Activated CD8-positive, alpha-beta memory T cell treated with anti-CD3 and anti-CD28 coated beads, Interleukin-2, amount 50 U/mL, for 1 hour (primary cell): ENCODE data around the gene HNRNPLL.
"Not testable (repeated sequence)": the region's sequence is repeated elsewhere in the genome, so short reads cannot be mapped to it uniquely, and the experiment has no call there.

ENCODE experiments used
- DNase-seq: peaks from one replicate; pipeline ENCODE4 v3.0.0-alpha.2; 2020; ENCODE audit errors: extremely low read depth

HNRNPLL gene

GRCh38 chr2:38553554-38553953 lies 49.2 kb downstream of the HNRNPLL start:
- DNase-seq: no peak

GRCh38 chr2:38552259-38552658 lies 50.5 kb downstream of the HNRNPLL start:
- DNase-seq: no peak

- no peak for DNase-seq
Observed at GRCh38 chr2:38551746-38552145, 51.0 kb downstream of the HNRNPLL start.

GRCh38 chr2:38551171-38551570 lies 51.6 kb downstream of the HNRNPLL start:
- DNase-seq: no peak

- no peak for DNase-seq
Observed at GRCh38 chr2:38549851-38550250, 52.9 kb downstream of the HNRNPLL start.

- DNase-seq: no peak
Observed at GRCh38 chr2:38549071-38549704, 53.5 kb downstream of the HNRNPLL start.

GRCh38 chr2:38547791-38548190 lies 54.9 kb downstream of the HNRNPLL start:
- no peak for DNase-seq

- DNase-seq: no peak
Observed at GRCh38 chr2:38546585-38546984, 56.1 kb downstream of the HNRNPLL start.

- no peak for DNase-seq
Observed at GRCh38 chr2:38546064-38546463, 56.7 kb downstream of the HNRNPLL start.

- not testable (repeated sequence) for DNase-seq
Observed at GRCh38 chr2:38542248-38542631, 60.5 kb downstream of the HNRNPLL start.

- no peak for DNase-seq
Observed at GRCh38 chr2:38540580-38541286, 62.0 kb downstream of the HNRNPLL start.

- DNase-seq: no peak
Observed at GRCh38 chr2:38539086-38539485, 63.6 kb downstream of the HNRNPLL start.

GRCh38 chr2:38537937-38538525 lies 64.7 kb downstream of the HNRNPLL start:
- DNase-seq: no peak

- not testable (repeated sequence) for DNase-seq
Observed at GRCh38 chr2:38537296-38537695, 65.4 kb downstream of the HNRNPLL start.

- DNase-seq: peak; percentile 36
Observed at GRCh38 chr2:38535744-38536506, 66.8 kb downstream of the HNRNPLL start.

- no peak for DNase-seq
Observed at GRCh38 chr2:38535404-38535743, 67.4 kb downstream of the HNRNPLL start.

GRCh38 chr2:38534746-38535403 lies 67.9 kb downstream of the HNRNPLL start:
- no peak for DNase-seq

- DNase-seq: no peak
Observed at GRCh38 chr2:38533757-38534545, 68.8 kb downstream of the HNRNPLL start.

- no peak for DNase-seq
Observed at GRCh38 chr2:38533180-38533579, 69.5 kb downstream of the HNRNPLL start.

- DNase-seq: no peak
Observed at GRCh38 chr2:38532366-38532765, 70.4 kb downstream of the HNRNPLL start.

- no peak for DNase-seq
Observed at GRCh38 chr2:38529208-38529607, 73.5 kb downstream of the HNRNPLL start.
